ENCODE results near the gene SPOCK1.

SPOCK1 gene

DNA sequence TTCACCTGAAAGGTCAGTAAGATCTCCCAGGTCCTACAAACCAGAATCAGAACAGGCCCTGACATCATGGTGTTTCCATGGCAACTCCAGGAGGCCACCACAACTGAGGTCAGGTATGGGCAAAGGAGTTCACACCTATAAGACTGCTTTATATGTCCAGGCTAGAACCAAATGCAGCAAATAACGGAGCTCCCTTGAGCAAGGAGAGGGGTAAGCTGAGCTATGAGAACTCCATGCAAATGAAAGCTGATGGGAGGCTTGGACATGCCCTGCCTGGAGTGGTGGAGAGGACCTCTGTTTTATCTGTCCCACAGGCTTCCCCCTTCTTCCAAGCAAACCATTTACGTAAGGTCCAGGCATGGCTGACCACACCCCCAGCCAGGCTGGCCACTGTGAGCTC lies 207.7 kb downstream of the SPOCK1 start:
- no peaks in the 10 kb centered on the region for H3K9me3 ChIP-seq (ENCODE audit: control insufficient read depth, low read length)
- H3K27me3 ChIP-seq (ENCODE audit: control insufficient read depth, insufficient read depth, low read length) = peaks cover 4% of the 10 kb centered on the region
- H3K4me1 ChIP-seq (ENCODE audit: control insufficient read depth, insufficient read depth, low read length) = no peaks in the 10 kb centered on the region
- H3K9ac ChIP-seq (ENCODE audit: low read length) = no peak overlapping the region
- H3K36me3 ChIP-seq (ENCODE audit: control insufficient read depth, insufficient read depth, low read length) = no peaks in the 10 kb centered on the region
- H3K4me3 ChIP-seq (ENCODE audit: low read length) = no peak overlapping the region

DNA sequence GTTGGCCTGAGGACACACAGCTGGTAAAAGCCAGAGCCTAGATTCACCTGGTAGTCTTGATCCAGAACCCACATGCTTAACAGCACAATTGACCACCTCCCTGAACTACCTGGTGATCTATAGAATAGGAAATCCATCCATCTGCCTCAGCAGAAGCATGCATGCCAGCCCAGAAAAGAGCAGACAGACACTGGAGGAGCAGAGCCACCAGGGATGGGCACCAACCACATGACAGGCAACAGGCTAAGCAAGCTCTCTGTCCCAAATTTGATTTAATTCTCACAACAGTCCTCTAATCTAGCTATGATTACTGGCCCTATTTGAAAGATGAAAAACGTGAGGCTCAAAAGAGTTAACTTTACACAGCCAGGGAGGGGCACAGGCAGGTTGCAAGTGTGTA lies 208.1 kb downstream of the SPOCK1 start:
- H3K9me3 ChIP-seq (ENCODE audit: control insufficient read depth, low read length) = no peaks in the 10 kb centered on the region
- no peaks in the 10 kb centered on the region for H3K36me3 ChIP-seq (ENCODE audit: control insufficient read depth, insufficient read depth, low read length)
- no peak overlapping the region for H3K9ac ChIP-seq (ENCODE audit: low read length)
- peaks cover 4% of the 10 kb centered on the region for H3K27me3 ChIP-seq (ENCODE audit: control insufficient read depth, insufficient read depth, low read length)
- H3K4me1 ChIP-seq (ENCODE audit: control insufficient read depth, insufficient read depth, low read length) = no peaks in the 10 kb centered on the region
- no peak overlapping the region for H3K4me3 ChIP-seq (ENCODE audit: low read length)

DNA sequence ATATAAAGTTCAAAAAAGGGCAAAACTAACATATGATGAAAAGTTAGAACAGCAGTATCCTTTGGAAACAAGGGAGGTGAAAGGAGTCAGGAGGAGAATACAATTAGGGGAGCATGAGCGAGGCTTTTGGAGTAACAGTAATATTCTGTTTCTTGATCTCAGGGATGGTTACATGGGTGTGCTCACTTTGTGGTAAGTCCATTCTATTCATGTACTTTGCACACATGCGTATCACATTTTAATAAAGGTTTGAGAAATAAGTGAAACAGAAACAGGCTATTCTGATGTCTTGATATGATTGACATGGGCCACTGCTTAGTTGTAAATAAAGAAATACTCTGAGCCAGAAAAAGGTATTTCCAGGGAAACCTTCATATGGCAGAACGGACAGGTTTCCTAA lies 208.8 kb downstream of the SPOCK1 start:
- Histone ChIP-seq H3K27me3 (ENCODE audit: control insufficient read depth, insufficient read depth, low read length) (peaks cover 4% of the 10 kb centered on the region), H3K4me3 (ENCODE audit: low read length) (no peak overlapping the region), H3K9me3 (ENCODE audit: control insufficient read depth, low read length) (no peaks in the 10 kb centered on the region), H3K9ac (ENCODE audit: low read length) (no peak overlapping the region), H3K4me1 (ENCODE audit: control insufficient read depth, insufficient read depth, low read length) (no peaks in the 10 kb centered on the region), H3K36me3 (ENCODE audit: control insufficient read depth, insufficient read depth, low read length) (no peaks in the 10 kb centered on the region)

DNA sequence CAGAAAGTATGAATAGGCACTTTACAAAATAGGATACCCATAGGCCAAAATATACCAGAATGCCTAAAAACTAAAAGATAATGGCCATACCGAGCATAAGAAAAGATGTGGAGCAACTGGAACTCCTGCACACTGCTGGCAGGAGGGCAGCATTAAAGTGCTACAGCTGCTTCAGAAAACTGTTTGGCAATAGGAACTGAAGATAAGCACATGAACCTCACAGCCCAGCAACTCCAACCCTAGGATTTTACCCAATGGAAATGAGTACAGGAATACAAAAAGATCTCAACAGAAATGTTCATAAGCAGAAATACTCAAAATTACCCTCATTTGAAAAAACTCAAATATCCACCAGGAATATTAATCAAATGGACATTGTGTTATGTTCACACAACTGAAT lies 209.3 kb downstream of the SPOCK1 start:
- no peaks in the 10 kb centered on the region for H3K36me3 ChIP-seq (ENCODE audit: control insufficient read depth, insufficient read depth, low read length)
- no peaks in the 10 kb centered on the region for H3K9me3 ChIP-seq (ENCODE audit: control insufficient read depth, low read length)
- no peak overlapping the region for H3K9ac ChIP-seq (ENCODE audit: low read length)
- H3K4me3 ChIP-seq (ENCODE audit: low read length) = no peak overlapping the region
- H3K4me1 ChIP-seq (ENCODE audit: control insufficient read depth, insufficient read depth, low read length) = no peaks in the 10 kb centered on the region
- H3K27me3 ChIP-seq (ENCODE audit: control insufficient read depth, insufficient read depth, low read length) = peaks cover 4% of the 10 kb centered on the region

DNA sequence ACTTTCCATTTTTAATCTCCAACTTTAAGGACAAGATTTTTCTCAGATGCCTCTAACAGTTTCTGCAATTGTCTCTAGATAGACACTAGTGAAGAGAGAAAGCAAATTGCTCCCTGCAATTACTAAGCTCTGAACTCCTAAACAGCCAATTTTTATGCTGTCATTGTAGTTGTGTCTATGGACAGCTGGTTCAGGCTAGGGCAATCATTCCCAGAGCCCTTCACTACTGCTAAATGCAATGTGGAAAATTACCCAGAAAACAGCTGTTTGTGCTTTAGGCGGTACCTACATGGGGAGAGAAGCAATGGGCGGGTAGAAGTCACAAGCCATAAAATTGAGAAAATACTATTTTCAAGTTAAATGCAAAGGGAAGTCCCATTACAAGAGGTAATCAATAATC lies 211.6 kb downstream of the SPOCK1 start:
- Histone ChIP-seq H3K27me3 (ENCODE audit: control insufficient read depth, insufficient read depth, low read length) (peaks cover 4% of the 10 kb centered on the region), H3K4me3 (ENCODE audit: low read length) (no peak overlapping the region), H3K36me3 (ENCODE audit: control insufficient read depth, insufficient read depth, low read length) (no peaks in the 10 kb centered on the region), H3K9me3 (ENCODE audit: control insufficient read depth, low read length) (no peaks in the 10 kb centered on the region), H3K4me1 (ENCODE audit: control insufficient read depth, insufficient read depth, low read length) (no peaks in the 10 kb centered on the region), H3K9ac (ENCODE audit: low read length) (no peak overlapping the region)

DNA sequence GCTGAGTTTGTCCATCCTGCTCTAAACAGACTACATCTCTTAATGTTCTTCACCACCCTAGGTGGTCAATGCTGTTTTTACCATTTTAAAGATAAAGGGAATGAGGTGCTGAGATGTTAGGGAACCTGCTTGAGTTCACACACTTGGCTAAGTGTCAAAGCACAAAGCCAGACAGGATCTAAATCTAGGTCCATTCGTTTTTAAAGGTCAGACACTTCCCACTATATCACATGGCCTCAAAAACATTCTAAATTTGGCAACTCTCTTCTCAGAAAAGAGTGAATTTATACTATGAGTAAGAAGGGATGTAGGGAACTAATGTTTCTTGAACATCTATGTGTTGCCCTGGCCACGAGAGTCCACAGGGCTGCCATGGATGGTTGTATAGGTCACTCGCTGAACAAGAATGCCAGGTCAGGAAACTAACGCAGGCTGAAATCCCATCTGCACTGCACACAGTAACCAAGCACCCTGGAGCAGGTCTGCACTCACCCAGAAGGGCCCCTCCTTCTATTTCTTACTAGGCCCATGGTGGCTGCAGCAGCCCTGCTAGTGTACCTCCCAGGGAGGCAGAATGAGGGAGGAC lies 213.0 kb downstream of the SPOCK1 start:
- no peaks in the 10 kb centered on the region for H3K36me3 ChIP-seq (ENCODE audit: control insufficient read depth, insufficient read depth, low read length)
- H3K9me3 ChIP-seq (ENCODE audit: control insufficient read depth, low read length) = no peaks in the 10 kb centered on the region
- no peaks in the 10 kb centered on the region for H3K4me1 ChIP-seq (ENCODE audit: control insufficient read depth, insufficient read depth, low read length)
- H3K9ac ChIP-seq (ENCODE audit: low read length) = no peak overlapping the region
- H3K4me3 ChIP-seq (ENCODE audit: low read length) = no peak overlapping the region
- H3K27me3 ChIP-seq (ENCODE audit: control insufficient read depth, insufficient read depth, low read length) = no peaks in the 10 kb centered on the region

DNA sequence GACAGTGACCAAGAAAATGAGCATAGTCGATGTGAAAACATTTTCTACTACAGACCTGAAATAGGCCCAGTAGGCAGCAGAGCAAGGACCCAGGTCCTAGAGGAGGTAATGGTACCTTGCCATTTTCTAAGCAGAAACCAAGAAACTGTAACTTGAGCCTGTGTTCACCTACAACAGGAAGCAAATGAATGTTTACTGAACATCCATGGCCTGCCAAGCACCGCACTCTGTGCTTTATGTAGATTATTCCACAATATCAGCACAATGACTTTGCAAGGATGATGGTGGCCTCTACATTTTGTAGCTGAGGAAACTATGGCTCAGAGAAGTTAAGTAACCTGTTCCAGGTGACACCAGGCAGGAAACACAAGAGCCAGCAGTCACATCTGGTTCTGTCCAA lies 215.3 kb downstream of the SPOCK1 start:
- Histone ChIP-seq H3K36me3 (ENCODE audit: control insufficient read depth, insufficient read depth, low read length) (no peaks in the 10 kb centered on the region), H3K9ac (ENCODE audit: low read length) (no peak overlapping the region), H3K4me1 (ENCODE audit: control insufficient read depth, insufficient read depth, low read length) (no peaks in the 10 kb centered on the region), H3K9me3 (ENCODE audit: control insufficient read depth, low read length) (no peaks in the 10 kb centered on the region), H3K27me3 (ENCODE audit: control insufficient read depth, insufficient read depth, low read length) (no peaks in the 10 kb centered on the region), H3K4me3 (ENCODE audit: low read length) (no peak overlapping the region)

DNA sequence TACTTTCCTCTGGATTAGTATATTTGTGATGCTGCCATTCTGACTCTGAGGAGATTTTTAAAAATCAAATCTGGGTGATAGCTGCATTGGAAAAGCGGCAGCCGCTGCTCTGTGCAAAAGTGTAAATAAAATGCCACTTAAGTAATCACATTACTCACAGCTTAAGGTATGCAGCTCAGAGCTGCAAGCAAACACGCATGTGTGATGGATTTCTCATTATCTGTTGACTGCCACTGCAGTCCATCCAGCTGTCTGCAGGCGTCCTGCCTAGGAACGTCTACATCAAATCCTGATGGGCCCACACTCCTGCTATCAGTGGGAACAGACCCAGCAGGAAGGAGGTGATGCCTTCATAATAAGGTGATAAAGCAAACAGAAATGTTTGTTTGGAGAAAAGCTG lies 216.9 kb downstream of the SPOCK1 start:
- H3K4me3 ChIP-seq (ENCODE audit: low read length) = no peak overlapping the region
- no peak overlapping the region for H3K9ac ChIP-seq (ENCODE audit: low read length)
- H3K36me3 ChIP-seq (ENCODE audit: control insufficient read depth, insufficient read depth, low read length) = no peaks in the 10 kb centered on the region
- no peaks in the 10 kb centered on the region for H3K27me3 ChIP-seq (ENCODE audit: control insufficient read depth, insufficient read depth, low read length)
- no peaks in the 10 kb centered on the region for H3K9me3 ChIP-seq (ENCODE audit: control insufficient read depth, low read length)
- no peaks in the 10 kb centered on the region for H3K4me1 ChIP-seq (ENCODE audit: control insufficient read depth, insufficient read depth, low read length)

DNA sequence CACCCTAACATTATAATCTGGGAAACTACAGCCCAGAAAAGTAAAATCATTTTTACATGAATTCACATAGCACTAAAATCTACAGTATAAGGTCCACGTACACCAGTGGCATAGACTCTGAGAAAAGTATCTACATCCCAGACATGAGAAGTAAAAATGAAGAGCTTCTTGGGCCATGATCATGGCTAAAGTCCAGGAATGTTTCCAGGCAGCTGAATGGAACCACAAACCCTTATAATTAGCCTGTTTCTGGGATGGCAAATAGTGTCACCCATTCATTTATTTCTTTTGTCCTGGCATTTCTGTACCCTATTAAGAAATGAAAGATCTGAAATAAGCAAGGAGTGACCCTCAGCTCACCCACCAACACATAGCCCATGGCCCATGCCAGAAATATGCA lies 217.9 kb downstream of the SPOCK1 start:
- no peak overlapping the region for H3K9ac ChIP-seq (ENCODE audit: low read length)
- H3K27me3 ChIP-seq (ENCODE audit: control insufficient read depth, insufficient read depth, low read length) = no peaks in the 10 kb centered on the region
- H3K4me1 ChIP-seq (ENCODE audit: control insufficient read depth, insufficient read depth, low read length) = no peaks in the 10 kb centered on the region
- H3K36me3 ChIP-seq (ENCODE audit: control insufficient read depth, insufficient read depth, low read length) = no peaks in the 10 kb centered on the region
- no peak overlapping the region for H3K4me3 ChIP-seq (ENCODE audit: low read length)
- H3K9me3 ChIP-seq (ENCODE audit: control insufficient read depth, low read length) = no peaks in the 10 kb centered on the region

DNA sequence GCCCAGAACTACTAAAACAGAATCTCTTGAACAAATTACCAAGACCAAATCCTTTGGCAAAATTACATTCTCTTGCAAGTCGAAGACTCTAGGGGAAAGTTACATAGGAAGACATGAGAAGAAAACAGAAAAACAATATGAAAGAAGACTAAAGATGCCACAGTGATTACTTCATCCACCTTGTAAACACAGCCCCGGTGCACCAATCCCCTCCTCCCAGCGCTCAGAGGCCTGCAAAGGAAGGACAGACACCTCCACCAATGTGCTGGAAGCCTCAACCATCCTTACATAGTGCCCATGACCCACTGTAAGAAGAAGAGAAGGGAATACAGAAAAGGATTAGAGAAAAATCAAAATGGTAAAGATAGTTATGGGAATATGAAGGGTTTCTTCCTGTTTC lies 218.5 kb downstream of the SPOCK1 start:
- Histone ChIP-seq H3K4me3 (ENCODE audit: low read length) (no peak overlapping the region), H3K9ac (ENCODE audit: low read length) (no peak overlapping the region), H3K4me1 (ENCODE audit: control insufficient read depth, insufficient read depth, low read length) (no peaks in the 10 kb centered on the region), H3K36me3 (ENCODE audit: control insufficient read depth, insufficient read depth, low read length) (no peaks in the 10 kb centered on the region), H3K9me3 (ENCODE audit: control insufficient read depth, low read length) (no peaks in the 10 kb centered on the region), H3K27me3 (ENCODE audit: control insufficient read depth, insufficient read depth, low read length) (no peaks in the 10 kb centered on the region)

DNA sequence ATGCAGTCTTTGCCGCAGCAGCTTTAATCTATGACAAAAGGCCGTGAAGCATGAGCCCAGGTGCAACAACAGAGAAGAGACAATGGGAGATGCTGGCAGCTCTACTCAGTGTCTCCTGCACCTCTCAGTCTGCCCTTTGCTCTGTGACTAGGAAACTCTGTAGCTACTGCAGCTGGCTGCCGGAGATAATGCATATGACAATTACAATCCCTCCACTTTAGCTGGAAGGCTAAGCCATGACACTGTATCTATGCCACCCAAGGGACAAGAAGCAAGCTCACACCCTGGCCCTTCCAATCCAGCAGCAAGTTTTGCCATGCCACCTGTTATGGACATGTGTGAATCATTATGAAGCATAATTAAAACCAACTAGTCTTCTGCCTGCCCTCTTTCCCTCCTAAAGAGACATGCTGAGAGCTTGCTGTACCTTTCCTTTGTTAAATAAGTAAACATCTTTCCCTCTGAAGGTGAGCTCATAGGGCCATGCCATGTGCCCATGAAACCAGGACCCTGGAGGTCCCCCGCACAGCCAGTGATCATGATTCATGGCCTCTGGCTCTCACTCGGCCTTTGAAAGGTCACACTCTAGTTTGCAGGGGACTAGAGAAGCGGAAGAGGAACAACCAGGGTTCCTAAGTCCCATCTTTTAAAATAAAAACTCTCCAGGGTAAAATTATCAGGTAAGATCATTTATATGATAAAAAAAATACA lies 219.4 kb downstream of the SPOCK1 start:
- Histone ChIP-seq H3K27me3 (ENCODE audit: control insufficient read depth, insufficient read depth, low read length) (no peaks in the 10 kb centered on the region), H3K9ac (ENCODE audit: low read length) (no peak overlapping the region), H3K36me3 (ENCODE audit: control insufficient read depth, insufficient read depth, low read length) (no peaks in the 10 kb centered on the region), H3K4me3 (ENCODE audit: low read length) (no peak overlapping the region), H3K9me3 (ENCODE audit: control insufficient read depth, low read length) (no peaks in the 10 kb centered on the region), H3K4me1 (ENCODE audit: control insufficient read depth, insufficient read depth, low read length) (no peaks in the 10 kb centered on the region)

DNA sequence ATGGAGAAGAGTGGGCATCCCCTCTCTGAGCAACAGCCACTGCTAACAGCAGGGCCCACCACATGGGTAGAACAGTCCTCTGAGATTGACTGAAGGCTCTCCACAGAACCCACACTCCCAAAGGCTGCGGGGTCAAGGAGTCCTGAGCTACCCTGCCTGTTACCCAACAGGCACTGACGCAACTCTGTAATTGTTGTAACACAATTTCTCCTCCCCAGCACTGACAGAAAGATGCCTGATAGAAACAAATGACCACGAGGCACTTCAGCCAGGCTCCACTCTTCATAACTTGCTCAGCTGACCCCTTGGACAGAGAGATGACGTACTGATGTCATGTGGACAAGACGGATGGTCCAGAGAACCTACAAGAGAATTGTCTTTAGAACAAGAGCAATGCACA lies 220.7 kb downstream of the SPOCK1 start:
- H3K9ac ChIP-seq (ENCODE audit: low read length) = no peak overlapping the region
- H3K36me3 ChIP-seq (ENCODE audit: control insufficient read depth, insufficient read depth, low read length) = no peaks in the 10 kb centered on the region
- H3K9me3 ChIP-seq (ENCODE audit: control insufficient read depth, low read length) = no peaks in the 10 kb centered on the region
- H3K4me3 ChIP-seq (ENCODE audit: low read length) = no peak overlapping the region
- H3K27me3 ChIP-seq (ENCODE audit: control insufficient read depth, insufficient read depth, low read length) = no peaks in the 10 kb centered on the region
- H3K4me1 ChIP-seq (ENCODE audit: control insufficient read depth, insufficient read depth, low read length) = no peaks in the 10 kb centered on the region

DNA sequence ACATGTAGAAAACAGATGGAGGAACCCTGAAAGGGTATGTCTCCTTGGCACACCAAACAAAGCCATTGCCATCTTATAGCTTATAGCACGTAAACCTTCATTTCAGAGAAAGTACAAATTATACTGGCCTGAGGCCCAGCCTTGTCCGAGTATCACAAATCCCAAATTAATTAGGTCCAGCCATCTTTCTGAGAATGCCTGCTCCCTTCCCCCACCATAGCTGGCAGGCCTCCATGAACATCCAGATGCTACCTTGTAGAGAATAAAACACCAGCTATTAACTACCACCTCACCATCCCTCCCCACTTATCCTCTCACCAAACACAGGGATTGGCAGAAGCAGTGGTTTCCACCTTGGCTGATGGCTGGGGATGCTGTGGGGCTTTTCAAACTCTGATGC lies 224.0 kb downstream of the SPOCK1 start:
- Histone ChIP-seq H3K9ac (ENCODE audit: low read length) (no peak overlapping the region), H3K4me1 (ENCODE audit: control insufficient read depth, insufficient read depth, low read length) (no peaks in the 10 kb centered on the region), H3K36me3 (ENCODE audit: control insufficient read depth, insufficient read depth, low read length) (no peaks in the 10 kb centered on the region), H3K9me3 (ENCODE audit: control insufficient read depth, low read length) (no peaks in the 10 kb centered on the region), H3K27me3 (ENCODE audit: control insufficient read depth, insufficient read depth, low read length) (no peaks in the 10 kb centered on the region), H3K4me3 (ENCODE audit: low read length) (no peak overlapping the region)

Measured in mucosa of stomach (tissue), 1 donor.